Subcutaneous adipose tissue (tissue), 4 donors: Measurements from ENCODE around the gene ZNF516. TPM values are rescaled to one million over a fixed set of nuclear protein-coding genes. Genes with fewer than 3 reads are reported as not detected.

Experiments
- CTCF ChIP-seq: fragments of 450-650 bp; IDR thresholded peaks from one replicate; pipeline ENCODE4 v1.5.1; 2016; ENCODE audit warnings: low read depth, mild to moderate bottlenecking, control low read depth, antibody characterized with exemption, moderate library complexity
- total RNA-seq, 4 donors: library from RNA; depleted of rRNA; stranded (reverse); fragments of >200 nt; gene quantifications; one replicate each; pipeline ENCODE4 v1.1.0, GENCODE V29; 2016

ZNF516 gene
- total RNA-seq, 4 donors from 2014 or later = 15.4 to 22.3 (median 17.5) TPM

DNA sequence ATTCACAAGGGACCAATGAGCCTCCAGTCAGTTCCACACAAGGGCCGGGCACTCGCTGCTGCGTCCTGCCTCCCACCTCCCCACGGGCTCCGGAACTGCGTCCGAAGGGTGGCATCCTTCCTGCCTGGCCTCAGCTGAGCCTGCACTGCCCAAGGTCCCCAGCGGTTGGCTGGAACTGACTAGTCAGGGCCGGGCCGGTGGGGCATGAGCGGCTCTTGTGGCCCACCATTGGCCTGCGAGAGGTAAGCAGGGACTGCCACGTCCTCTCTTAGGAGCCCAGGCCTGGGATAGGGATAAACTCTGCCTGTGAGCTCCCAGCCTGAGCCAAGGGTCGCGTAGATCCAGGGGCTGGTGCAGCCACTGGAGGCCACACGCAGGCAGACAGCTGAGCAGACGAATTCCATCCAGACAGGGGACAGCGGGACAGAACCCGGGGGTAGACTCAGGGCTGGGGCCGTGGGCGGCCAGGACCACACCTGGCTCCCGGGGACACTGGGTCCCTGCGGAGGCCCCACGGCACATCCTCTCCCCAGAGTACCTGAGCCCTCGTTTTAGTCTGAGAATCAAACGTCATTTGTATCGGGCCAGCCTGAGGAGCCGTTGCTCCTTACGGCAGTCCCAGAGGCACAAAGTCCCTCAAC is 148.4 kb downstream of the ZNF516 start:
- TF ChIP-seq CTCF = no peak

DNA sequence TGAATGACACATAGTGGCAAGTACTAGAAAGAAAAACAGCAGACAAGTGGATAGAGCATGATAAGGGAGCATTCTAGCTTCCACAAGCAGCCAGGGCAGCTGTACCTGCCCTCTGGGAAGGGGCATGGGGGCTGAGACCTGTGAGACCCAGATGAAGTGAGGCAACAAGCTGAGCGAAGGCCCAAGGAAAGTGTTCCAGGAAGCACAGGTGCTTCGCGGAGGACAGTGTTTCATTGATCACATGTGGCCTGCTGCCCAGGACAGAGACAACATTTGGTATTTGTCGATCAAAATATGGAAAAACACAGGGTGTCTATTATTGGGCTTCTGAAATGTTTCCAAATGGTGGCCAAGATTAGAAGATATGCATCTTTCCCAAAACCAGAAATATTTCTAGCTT is 149.1 kb downstream of the ZNF516 start:
- TF ChIP-seq CTCF = no peak

- TF ChIP-seq CTCF = no peak
Measured at GRCh38 chr18:76343938-76344569, 151.0 kb downstream of the ZNF516 start.

GRCh38 chr18:76340410-76340809 is 154.6 kb downstream of the ZNF516 start:
- no peak for TF ChIP-seq CTCF

- TF ChIP-seq CTCF = no peak
Measured at GRCh38 chr18:76339246-76339620, 155.8 kb downstream of the ZNF516 start.

DNA sequence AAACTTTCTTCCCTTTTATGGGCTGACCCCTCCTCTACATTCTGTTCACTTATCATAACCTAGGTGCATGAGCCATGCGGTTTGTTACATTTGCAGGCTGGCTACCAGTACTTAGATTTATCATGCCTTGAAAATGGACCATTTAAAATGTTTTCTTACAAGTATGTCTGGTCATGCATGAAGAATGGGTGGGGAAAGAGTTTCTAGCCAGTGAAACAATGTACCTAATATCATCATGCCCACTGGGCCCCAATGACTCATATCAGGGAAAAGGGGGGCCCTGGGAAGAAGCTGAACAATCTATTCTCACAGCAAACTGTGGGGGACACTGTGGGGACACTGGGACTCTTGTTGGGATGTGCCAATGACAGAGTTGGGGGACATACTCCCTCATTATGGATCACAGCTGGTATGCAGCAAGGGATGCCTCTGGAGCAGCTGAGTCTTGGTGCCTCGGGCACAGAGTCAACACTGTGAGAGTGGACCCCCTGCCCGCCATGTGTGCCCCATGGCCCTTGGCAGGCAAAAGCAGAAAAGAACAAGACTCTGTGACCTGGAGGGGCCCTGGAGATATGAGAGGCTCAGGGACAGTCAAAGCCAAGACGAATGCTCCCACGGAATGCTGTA is 156.3 kb downstream of the ZNF516 start:
- no peak for TF ChIP-seq CTCF

DNA sequence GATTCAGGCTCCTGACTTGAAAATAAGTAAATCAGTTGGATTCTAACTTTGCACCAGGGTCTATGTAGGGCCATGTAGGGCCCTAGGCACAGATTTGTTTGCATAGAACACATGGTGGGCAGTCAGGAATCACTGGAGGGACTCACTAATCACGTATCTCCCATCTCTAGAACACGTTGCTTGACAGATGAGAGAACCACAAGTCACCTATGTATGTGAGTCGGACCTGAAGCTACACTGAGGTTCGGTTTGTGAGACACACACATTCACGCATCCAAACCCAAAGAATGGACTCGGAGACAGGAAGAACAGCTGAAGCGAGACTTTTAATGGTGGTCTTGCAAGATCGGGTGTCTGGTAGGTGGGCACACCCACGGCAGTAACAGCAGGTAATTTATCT is 157.0 kb downstream of the ZNF516 start:
- TF ChIP-seq CTCF = no peak
